ENCODE data around the gene KLK2. TPM values are rescaled to one million over a fixed set of nuclear protein-coding genes. Genes with fewer than 3 reads are reported as not detected.

Gene KLK2
- total RNA-seq, 1 donor from 2014 or later, result not detected

DNA sequence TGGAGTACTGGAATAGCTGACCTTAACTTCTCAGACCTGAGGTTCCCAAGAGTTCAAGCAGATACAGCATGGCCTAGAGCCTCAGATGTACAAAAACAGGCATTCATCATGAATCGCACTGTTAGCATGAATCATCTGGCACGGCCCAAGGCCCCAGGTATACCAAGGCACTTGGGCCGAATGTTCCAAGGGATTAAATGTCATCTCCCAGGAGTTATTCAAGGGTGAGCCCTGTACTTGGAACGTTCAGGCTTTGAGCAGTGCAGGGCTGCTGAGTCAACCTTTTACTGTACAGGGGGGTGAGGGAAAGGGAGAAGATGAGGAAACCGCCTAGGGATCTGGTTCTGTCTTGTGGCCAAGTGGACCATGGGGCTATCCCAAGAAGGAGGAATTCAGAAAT, 12.2 kb upstream of the KLK2 start:
- peaks cover 76% of the 10 kb centered on the region for H3K27me3 Mint-ChIP-seq
- TF ChIP-seq, protein P1, sequence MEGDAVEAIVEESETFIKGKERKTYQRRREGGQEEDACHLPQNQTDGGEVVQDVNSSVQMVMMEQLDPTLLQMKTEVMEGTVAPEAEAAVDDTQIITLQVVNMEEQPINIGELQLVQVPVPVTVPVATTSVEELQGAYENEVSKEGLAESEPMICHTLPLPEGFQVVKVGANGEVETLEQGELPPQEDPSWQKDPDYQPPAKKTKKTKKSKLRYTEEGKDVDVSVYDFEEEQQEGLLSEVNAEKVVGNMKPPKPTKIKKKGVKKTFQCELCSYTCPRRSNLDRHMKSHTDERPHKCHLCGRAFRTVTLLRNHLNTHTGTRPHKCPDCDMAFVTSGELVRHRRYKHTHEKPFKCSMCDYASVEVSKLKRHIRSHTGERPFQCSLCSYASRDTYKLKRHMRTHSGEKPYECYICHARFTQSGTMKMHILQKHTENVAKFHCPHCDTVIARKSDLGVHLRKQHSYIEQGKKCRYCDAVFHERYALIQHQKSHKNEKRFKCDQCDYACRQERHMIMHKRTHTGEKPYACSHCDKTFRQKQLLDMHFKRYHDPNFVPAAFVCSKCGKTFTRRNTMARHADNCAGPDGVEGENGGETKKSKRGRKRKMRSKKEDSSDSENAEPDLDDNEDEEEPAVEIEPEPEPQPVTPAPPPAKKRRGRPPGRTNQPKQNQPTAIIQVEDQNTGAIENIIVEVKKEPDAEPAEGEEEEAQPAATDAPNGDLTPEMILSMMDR (IDR thresholded peaks at IDR 0.05; ENCODE audit: unreplicated experiment), result no peak
- DNase-seq (ENCODE audit: low spot score, unreplicated experiment), result no peak
- H3K27ac Mint-ChIP-seq, result no peak overlapping the region
- no peaks in the 10 kb centered on the region for H3K36me3 Mint-ChIP-seq (ENCODE audit: insufficient read depth)
- H3K9me3 Mint-ChIP-seq (ENCODE audit: low read depth), result no peaks in the 10 kb centered on the region
- peaks cover 7% of the 10 kb centered on the region for H3K4me1 Mint-ChIP-seq (ENCODE audit: low read depth)
- no peak overlapping the region for H3K4me3 Mint-ChIP-seq (ENCODE audit: low read depth)

DNA sequence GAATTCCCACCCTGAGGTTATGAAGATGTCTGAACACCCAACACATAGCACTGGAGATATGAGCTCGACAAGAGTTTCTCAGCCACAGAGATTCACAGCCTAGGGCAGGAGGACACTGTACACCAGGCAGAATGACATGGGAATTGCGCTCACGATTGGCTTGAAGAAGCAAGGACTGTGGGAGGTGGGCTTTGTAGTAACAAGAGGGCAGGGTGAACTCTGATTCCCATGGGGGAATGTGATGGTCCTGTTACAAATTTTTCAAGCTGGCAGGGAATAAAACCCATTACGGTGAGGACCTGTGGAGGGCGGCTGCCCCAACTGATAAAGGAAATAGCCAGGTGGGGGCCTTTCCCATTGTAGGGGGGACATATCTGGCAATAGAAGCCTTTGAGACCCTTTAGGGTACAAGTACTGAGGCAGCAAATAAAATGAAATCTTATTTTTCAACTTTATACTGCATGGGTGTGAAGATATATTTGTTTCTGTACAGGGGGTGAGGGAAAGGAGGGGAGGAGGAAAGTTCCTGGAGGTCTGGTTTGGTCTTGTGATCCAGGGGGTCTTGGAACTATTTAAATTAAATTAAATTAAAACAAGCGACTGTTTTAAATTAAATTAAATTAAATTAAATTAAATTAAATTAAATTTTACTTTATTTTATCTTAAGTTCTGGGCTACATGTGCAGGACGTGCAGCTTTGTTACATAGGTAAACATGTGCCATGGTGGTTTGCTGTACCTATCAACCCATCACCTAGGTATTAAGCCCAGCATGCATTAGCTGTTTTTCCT, 11.5 kb upstream of the KLK2 start:
- peaks cover 76% of the 10 kb centered on the region for H3K27me3 Mint-ChIP-seq
- no peaks in the 10 kb centered on the region for H3K36me3 Mint-ChIP-seq (ENCODE audit: insufficient read depth)
- TF ChIP-seq, protein P1 (IDR thresholded peaks at IDR 0.05; ENCODE audit: unreplicated experiment), result no peak
- no peaks in the 10 kb centered on the region for H3K9me3 Mint-ChIP-seq (ENCODE audit: low read depth)
- no peak overlapping the region for H3K27ac Mint-ChIP-seq
- DNase-seq (ENCODE audit: low spot score, unreplicated experiment), result no peak
- H3K4me1 Mint-ChIP-seq (ENCODE audit: low read depth), result peaks cover 7% of the 10 kb centered on the region
- no peak overlapping the region for H3K4me3 Mint-ChIP-seq (ENCODE audit: low read depth)

DNA sequence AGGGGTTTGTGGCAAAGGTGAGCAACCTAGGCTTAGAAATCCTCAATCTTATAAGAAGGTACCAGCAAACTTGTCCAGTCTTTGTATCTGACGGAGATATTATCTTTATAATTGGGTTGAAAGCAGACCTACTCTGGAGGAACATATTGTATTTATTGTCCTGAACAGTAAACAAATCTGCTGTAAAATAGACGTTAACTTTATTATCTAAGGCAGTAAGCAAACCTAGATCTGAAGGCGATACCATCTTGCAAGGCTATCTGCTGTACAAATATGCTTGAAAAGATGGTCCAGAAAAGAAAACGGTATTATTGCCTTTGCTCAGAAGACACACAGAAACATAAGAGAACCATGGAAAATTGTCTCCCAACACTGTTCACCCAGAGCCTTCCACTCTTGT, 3.8 kb upstream of the KLK2 start:
- Mint-ChIP-seq H3K36me3 (ENCODE audit: insufficient read depth) (no peaks in the 10 kb centered on the region), H3K27me3 (peaks cover 81% of the 10 kb centered on the region), H3K4me1 (ENCODE audit: low read depth) (no peaks in the 10 kb centered on the region), H3K9me3 (ENCODE audit: low read depth) (no peaks in the 10 kb centered on the region), H3K27ac (no peak overlapping the region), H3K4me3 (ENCODE audit: low read depth) (no peak overlapping the region)
- no peak for DNase-seq (ENCODE audit: low spot score, unreplicated experiment)
- TF ChIP-seq, protein P1 (IDR thresholded peaks at IDR 0.05; ENCODE audit: unreplicated experiment), result no peak

DNA sequence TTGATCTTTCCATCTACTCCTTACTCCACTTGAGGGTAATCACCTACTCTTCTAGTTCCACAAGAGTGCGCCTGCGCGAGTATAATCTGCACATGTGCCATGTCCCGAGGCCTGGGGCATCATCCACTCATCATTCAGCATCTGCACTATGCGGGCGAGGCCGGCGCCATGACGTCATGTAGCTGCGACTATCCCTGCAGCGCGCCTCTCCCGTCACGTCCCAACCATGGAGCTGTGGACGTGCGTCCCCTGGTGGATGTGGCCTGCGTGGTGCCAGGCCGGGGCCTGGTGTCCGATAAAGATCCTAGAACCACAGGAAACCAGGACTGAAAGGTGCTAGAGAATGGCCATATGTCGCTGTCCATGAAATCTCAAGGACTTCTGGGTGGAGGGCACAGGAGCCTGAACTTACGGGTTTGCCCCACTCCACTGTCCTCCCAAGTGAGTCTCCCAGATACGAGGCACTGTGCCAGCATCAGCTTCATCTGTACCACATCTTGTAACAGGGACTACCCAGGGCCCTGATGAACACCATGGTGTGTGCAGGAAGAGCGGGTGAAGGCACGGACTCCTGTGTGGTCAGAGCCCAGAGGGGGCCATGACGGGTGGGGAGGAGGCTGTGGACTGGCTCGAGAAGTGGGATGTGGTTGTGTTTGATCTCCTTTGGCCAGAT, 2.7 kb upstream of the KLK2 start:
- H3K27ac Mint-ChIP-seq, result no peak overlapping the region
- H3K4me1 Mint-ChIP-seq (ENCODE audit: low read depth), result no peaks in the 10 kb centered on the region
- no peak overlapping the region for H3K4me3 Mint-ChIP-seq (ENCODE audit: low read depth)
- no peaks in the 10 kb centered on the region for H3K36me3 Mint-ChIP-seq (ENCODE audit: insufficient read depth)
- TF ChIP-seq, protein P1 (IDR thresholded peaks at IDR 0.05; ENCODE audit: unreplicated experiment), result no peak
- peaks cover 70% of the 10 kb centered on the region for H3K27me3 Mint-ChIP-seq
- no peak for DNase-seq (ENCODE audit: low spot score, unreplicated experiment)
- H3K9me3 Mint-ChIP-seq (ENCODE audit: low read depth), result no peaks in the 10 kb centered on the region

DNA sequence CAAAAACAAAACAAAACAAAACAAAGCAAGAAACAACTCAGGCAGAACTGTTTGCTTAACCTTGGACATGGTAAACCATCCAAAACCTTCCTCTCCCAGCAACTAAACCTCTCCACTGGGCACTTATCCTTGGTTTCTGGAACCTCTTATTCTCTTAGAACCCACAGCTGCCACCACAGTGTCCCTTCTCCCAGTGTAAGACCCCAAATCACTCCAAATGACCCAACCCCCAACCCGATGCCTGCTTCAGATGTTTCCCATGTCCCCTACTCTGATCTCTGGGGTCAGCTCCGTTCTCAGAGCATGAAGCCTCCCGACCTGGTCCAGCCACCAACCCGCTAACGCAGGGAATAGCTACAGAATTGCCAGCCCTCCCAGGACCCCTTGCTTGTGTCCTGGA, 972 bp downstream of the KLK2 start:
- no peaks in the 10 kb centered on the region for H3K36me3 Mint-ChIP-seq (ENCODE audit: insufficient read depth)
- H3K27ac Mint-ChIP-seq, result no peak overlapping the region
- TF ChIP-seq, protein P1 (IDR thresholded peaks at IDR 0.05; ENCODE audit: unreplicated experiment), result no peak
- peaks cover 41% of the 10 kb centered on the region for H3K27me3 Mint-ChIP-seq
- no peaks in the 10 kb centered on the region for H3K9me3 Mint-ChIP-seq (ENCODE audit: low read depth)
- no peak for DNase-seq (ENCODE audit: low spot score, unreplicated experiment)
- no peaks in the 10 kb centered on the region for H3K4me1 Mint-ChIP-seq (ENCODE audit: low read depth)
- H3K4me3 Mint-ChIP-seq (ENCODE audit: low read depth), result no peak overlapping the region
